ENCODE results near the gene RRP15. TPM values are rescaled to one million over a fixed set of nuclear protein-coding genes. Genes with fewer than 3 reads are reported as not detected.

The RRP15 gene
- polyA plus RNA-seq, 3 donors, result 0.81 to 7.6 (median 4.6) TPM

DNA sequence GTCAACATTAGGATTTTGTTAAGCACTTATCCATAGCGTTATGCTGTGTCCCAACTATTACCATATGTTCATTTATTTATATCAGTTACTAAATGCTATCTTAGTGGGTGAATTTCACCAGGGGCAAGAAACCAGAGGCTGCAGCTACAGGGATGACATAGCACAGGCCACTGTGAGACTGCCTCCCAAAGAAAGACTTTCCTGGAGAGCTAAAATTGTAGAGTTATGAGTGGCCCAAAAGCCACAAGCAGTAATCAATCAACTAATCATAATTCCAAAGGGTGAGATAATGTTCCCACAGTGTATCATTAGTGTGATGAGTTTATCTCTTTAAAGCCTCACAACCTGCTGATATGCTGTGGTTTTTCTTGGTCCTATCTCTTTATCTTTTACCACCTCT is 56.2 kb downstream of the RRP15 start:
- Mint-ChIP-seq H3K36me3 (peaks cover 3 to 6% of the 10 kb centered on the region in 2 donors), H3K27me3 (ENCODE audit: low read depth in 3 of 3) (peaks cover 2 to 12% (median 6%) of the 10 kb centered on the region in 3 donors), H3K4me3 (no peak overlapping the region), H3K4me1 (peaks cover 5% of the 10 kb centered on the region), H3K27ac (no peak overlapping the region), H3K9me3 (peaks cover 0 to 5% (median 3%) of the 10 kb centered on the region in 7 donors)
- Histone ChIP-seq H2AFZ (ENCODE audit: insufficient read depth, low read depth, low read length, poor library complexity, severe bottlenecking) (no peak overlapping the region), H4K20me1 (ENCODE audit: insufficient read depth, low read length) (no peaks in the 10 kb centered on the region), H3K36me3 (replicated peaks in 1 of 2; ENCODE audit: control insufficient read depth in 1 of 2, insufficient read depth in 2 of 2, low read length in 2 of 2) (no peaks in the 10 kb centered on the region), H3K4me3 (replicated peaks in 1 of 3; ENCODE audit: low read depth in 2 of 3, low read length in 3 of 3) (no peak overlapping the region), H3K4me1 (ENCODE audit: control insufficient read depth in 1 of 2, insufficient read depth in 2 of 2, low read length in 2 of 2) (peaks cover 16 to 17% of the 10 kb centered on the region in 2 donors), H3K27me3 (ENCODE audit: control insufficient read depth in 2 of 2, insufficient read depth in 2 of 2, low read length in 2 of 2) (peaks cover 32 to 33% of the 10 kb centered on the region in 2 donors), H3K4me2 (replicated peaks; ENCODE audit: extremely low read depth, low read length, poor library complexity, severe bottlenecking) (no peak overlapping the region), H3K9me3 (replicated peaks in 1 of 2; ENCODE audit: control insufficient read depth in 1 of 2, insufficient read depth in 1 of 2, low read length in 2 of 2) (no peaks in the 10 kb centered on the region), H3K27ac (ENCODE audit: low read depth in 1 of 2, low read length in 2 of 2) (no peak overlapping the region), H3K9ac (ENCODE audit: insufficient read depth, low read length, poor library complexity, severe bottlenecking) (no peak overlapping the region), H3K79me2 (ENCODE audit: insufficient read depth, low read length) (no peaks in the 10 kb centered on the region)
- WGBS (ENCODE audit: insufficient coverage), result no CpG with 5 or more reads among the region's 1 CpG
- intact Hi-C loops (cut with micrococcal nuclease), result loop anchor here (10.0 kb wide), 2 partner anchors 833 to 1243 kb away; partner anchors contain the start of gene LYPLAL1 (in 1 of the 2)
- TF ChIP-seq, protein P1, sequence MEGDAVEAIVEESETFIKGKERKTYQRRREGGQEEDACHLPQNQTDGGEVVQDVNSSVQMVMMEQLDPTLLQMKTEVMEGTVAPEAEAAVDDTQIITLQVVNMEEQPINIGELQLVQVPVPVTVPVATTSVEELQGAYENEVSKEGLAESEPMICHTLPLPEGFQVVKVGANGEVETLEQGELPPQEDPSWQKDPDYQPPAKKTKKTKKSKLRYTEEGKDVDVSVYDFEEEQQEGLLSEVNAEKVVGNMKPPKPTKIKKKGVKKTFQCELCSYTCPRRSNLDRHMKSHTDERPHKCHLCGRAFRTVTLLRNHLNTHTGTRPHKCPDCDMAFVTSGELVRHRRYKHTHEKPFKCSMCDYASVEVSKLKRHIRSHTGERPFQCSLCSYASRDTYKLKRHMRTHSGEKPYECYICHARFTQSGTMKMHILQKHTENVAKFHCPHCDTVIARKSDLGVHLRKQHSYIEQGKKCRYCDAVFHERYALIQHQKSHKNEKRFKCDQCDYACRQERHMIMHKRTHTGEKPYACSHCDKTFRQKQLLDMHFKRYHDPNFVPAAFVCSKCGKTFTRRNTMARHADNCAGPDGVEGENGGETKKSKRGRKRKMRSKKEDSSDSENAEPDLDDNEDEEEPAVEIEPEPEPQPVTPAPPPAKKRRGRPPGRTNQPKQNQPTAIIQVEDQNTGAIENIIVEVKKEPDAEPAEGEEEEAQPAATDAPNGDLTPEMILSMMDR (IDR thresholded peaks at IDR 0.05), result no peak
- DNase-seq, result no peak

- Histone ChIP-seq H3K27me3 (ENCODE audit: control insufficient read depth in 2 of 2, insufficient read depth in 2 of 2, low read length in 2 of 2) (peaks cover 38 to 40% of the 10 kb centered on the region in 2 donors), H4K20me1 (ENCODE audit: insufficient read depth, low read length) (no peaks in the 10 kb centered on the region)
Observed at GRCh38 chr1:218342091-218342490, 57.0 kb downstream of the RRP15 start.

More at GRCh38 chr1:218342091-218342490, 57.0 kb downstream of the RRP15 start:
- Histone ChIP-seq H3K4me2 (replicated peaks; ENCODE audit: extremely low read depth, low read length, poor library complexity, severe bottlenecking) (no peak overlapping the region), H3K4me3 (replicated peaks in 1 of 3; ENCODE audit: low read depth in 2 of 3, low read length in 3 of 3) (no peak overlapping the region), H3K4me1 (ENCODE audit: control insufficient read depth in 1 of 2, insufficient read depth in 2 of 2, low read length in 2 of 2) (peaks cover 23 to 25% of the 10 kb centered on the region in 2 donors), H3K9me3 (replicated peaks in 1 of 2; ENCODE audit: control insufficient read depth in 1 of 2, insufficient read depth in 1 of 2, low read length in 2 of 2) (no peaks in the 10 kb centered on the region), H3K9ac (ENCODE audit: insufficient read depth, low read length, poor library complexity, severe bottlenecking) (no peak overlapping the region), H3K79me2 (ENCODE audit: insufficient read depth, low read length) (no peaks in the 10 kb centered on the region), H2AFZ (ENCODE audit: insufficient read depth, low read depth, low read length, poor library complexity, severe bottlenecking) (no peak overlapping the region), H3K36me3 (replicated peaks in 1 of 2; ENCODE audit: control insufficient read depth in 1 of 2, insufficient read depth in 2 of 2, low read length in 2 of 2) (no peaks in the 10 kb centered on the region), H3K27ac (ENCODE audit: low read depth in 1 of 2, low read length in 2 of 2) (no peak overlapping the region)
- TF ChIP-seq, protein P1 (IDR thresholded peaks at IDR 0.05), result no peak
- Mint-ChIP-seq H3K27ac (no peak overlapping the region), H3K4me3 (no peak overlapping the region), H3K27me3 (ENCODE audit: low read depth in 3 of 3) (peaks cover 2 to 20% (median 6%) of the 10 kb centered on the region in 3 donors), H3K36me3 (peaks cover 9 to 10% of the 10 kb centered on the region in 2 donors), H3K4me1 (peaks cover 13% of the 10 kb centered on the region), H3K9me3 (peaks cover 0 to 12% (median 7%) of the 10 kb centered on the region in 7 donors)
- no CpG with 5 or more reads among the region's 4 CpGs for WGBS (ENCODE audit: insufficient coverage)
- no peak for DNase-seq
- intact Hi-C loops (cut with micrococcal nuclease), result loop anchor here (10.0 kb wide), 2 partner anchors 833 to 1243 kb away; partner anchors contain the start of gene LYPLAL1 (in 1 of the 2)

Data from CD14-positive monocyte (primary cell).